NCI-H526 treated with DMSO at 0.1 percent for 48 hours (cell line): ENCODE data around the gene CXCL10.
"Not testable (repeated sequence)": the region's sequence is repeated elsewhere in the genome, so short reads cannot be mapped to it uniquely, and the experiment has no call there.

Experiments
- DNase-seq: peaks from one replicate; lab custom pipeline; 2025; lab: John Stamatoyannopoulos, UW

CXCL10 gene

GRCh38 chr4:76028350-76028765 is 5.1 kb upstream of the CXCL10 start:
- no peak for DNase-seq

- DNase-seq, result no peak
Observed at GRCh38 chr4:76024065-76024464, 768 bp upstream of the CXCL10 start.

GRCh38 chr4:76022677-76023076 is 620 bp downstream of the CXCL10 start:
- no peak for DNase-seq

- DNase-seq, result no peak
Observed at GRCh38 chr4:76022031-76022430, 1.3 kb downstream of the CXCL10 start.

- no peak for DNase-seq
Observed at GRCh38 chr4:76017056-76017686, 6.1 kb downstream of the CXCL10 start.

- no peak for DNase-seq
Observed at GRCh38 chr4:76016393-76016792, 6.9 kb downstream of the CXCL10 start.

GRCh38 chr4:76013540-76013939 is 9.8 kb downstream of the CXCL10 start:
- DNase-seq, result no peak

- DNase-seq, result no peak
Observed at GRCh38 chr4:76012388-76012801, 10.9 kb downstream of the CXCL10 start.

- no peak for DNase-seq
Observed at GRCh38 chr4:76011700-76012387, 11.5 kb downstream of the CXCL10 start.

GRCh38 chr4:76011018-76011670 is 12.2 kb downstream of the CXCL10 start:
- DNase-seq, result no peak

- no peak for DNase-seq
Observed at GRCh38 chr4:76010576-76010975, 12.7 kb downstream of the CXCL10 start.

- no peak for DNase-seq
Observed at GRCh38 chr4:76009311-76009710, 14.0 kb downstream of the CXCL10 start.

- DNase-seq, result no peak
Observed at GRCh38 chr4:76007089-76007862, 16.0 kb downstream of the CXCL10 start, which contains the start of gene CXCL9. Gene CXCL9, minus strand, starts transcription at chr4:76007509. Its CDS starts 60 bp downstream, at chr4:76007449.

GRCh38 chr4:76003620-76004019 is 19.7 kb downstream of the CXCL10 start:
- DNase-seq, result no peak

GRCh38 chr4:76003035-76003434 is 20.3 kb downstream of the CXCL10 start:
- DNase-seq, result no peak

- DNase-seq, result no peak
Observed at GRCh38 chr4:76002176-76002575, 21.1 kb downstream of the CXCL10 start.

GRCh38 chr4:76001700-76002099 is 21.6 kb downstream of the CXCL10 start:
- DNase-seq, result no peak

GRCh38 chr4:76000279-76000678 is 23.0 kb downstream of the CXCL10 start:
- DNase-seq, result no peak

GRCh38 chr4:75998525-75999147 is 24.7 kb downstream of the CXCL10 start:
- not testable (repeated sequence) for DNase-seq

GRCh38 chr4:75997946-75998345 is 25.4 kb downstream of the CXCL10 start:
- no peak for DNase-seq

- DNase-seq, result no peak
Observed at GRCh38 chr4:75997081-75997480, 26.2 kb downstream of the CXCL10 start.

GRCh38 chr4:75995727-75996126 is 27.6 kb downstream of the CXCL10 start:
- peak; percentile 9 for DNase-seq
